Lower lobe of right lung (tissue), 2 donors: ENCODE data around the gene LCN1. TPM values are rescaled to one million over a fixed set of nuclear protein-coding genes. Genes with fewer than 3 reads are reported as not detected.
"Not testable (repeated sequence)": the region's sequence is repeated elsewhere in the genome, so short reads cannot be mapped to it uniquely, and the experiment has no call there.

ENCODE experiments used
- ATAC-seq, 2 donors: fragments of 200-7000 bp; cut with Tn5 transposase; one replicate each; pipeline ENCODE4 v1.9.1; 2020 to 2022; ENCODE audit warnings: mild to moderate bottlenecking in 2 of 2, moderate library complexity in 2 of 2
- DNase-seq: peaks from one replicate; pipeline ENCODE4 v3.0.0-alpha.2; 2020
- H3K27ac ChIP-seq: fragments of 200-600 bp; one replicate; pipeline ENCODE4 v1.8.0; 2022
- H3K27me3 ChIP-seq: fragments of 200-600 bp; one replicate; pipeline ENCODE4 v1.8.0; 2022; ENCODE audit warnings: low read depth
- H3K36me3 ChIP-seq: fragments of 200-600 bp; one replicate; pipeline ENCODE4 v1.8.0; 2022; ENCODE audit warnings: mild to moderate bottlenecking
- H3K4me1 ChIP-seq: fragments of 200-600 bp; one replicate; pipeline ENCODE4 v1.8.0; 2022
- H3K4me3 ChIP-seq: fragments of 200-600 bp; one replicate; pipeline ENCODE4 v1.8.0; 2022; ENCODE audit warnings: mild to moderate bottlenecking
- H3K9me3 ChIP-seq: fragments of 200-600 bp; one replicate; pipeline ENCODE4 v1.8.0; 2022
- intact Hi-C: fragments of 100-400 bp; cut with DNase I; formaldehyde crosslinking; loops from one replicate; pipeline ENCODE4 v1.11.0; 2022
- total RNA-seq: library from RNA; stranded (reverse); fragmentation: NEBNext Ultra II Directional; extraction: Animal tissue kit (Norgen Biotek cat#: 25700); gene quantifications from one replicate; pipeline ENCODE4 v1.2.1, GENCODE V29; 2021
- TF ChIP-seq, protein P1 (sequence below): fragments of 200-600 bp; IDR thresholded peaks from one replicate; pipeline ENCODE4 v1.8.0; 2022; ENCODE audit warnings: antibody characterized with exemption, mild to moderate bottlenecking
- donor health status: DM: no; HTN: yes; CAD: no; lungs with severe emphysema.

Gene LCN1
- total RNA-seq, 1 donor from 2014 or later: not detected

DNA sequence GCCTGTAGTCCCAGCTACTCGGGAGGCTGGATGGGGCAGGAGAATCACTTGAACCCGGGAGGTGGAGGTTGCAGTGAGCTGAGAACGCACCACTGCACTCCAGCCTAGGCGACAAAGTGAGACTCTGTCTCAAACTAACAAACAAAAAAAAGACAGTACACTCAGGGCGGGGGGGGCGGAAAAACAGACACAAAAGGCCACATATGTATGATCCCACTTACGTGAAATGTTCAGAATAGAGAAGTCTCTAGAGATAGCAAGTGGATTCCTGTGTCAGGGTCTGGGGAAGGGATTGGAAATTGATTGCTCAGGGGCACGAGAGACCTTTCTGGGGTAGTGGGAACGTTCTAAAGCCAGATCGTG is 9.0 kb upstream of the LCN1 start:
- intact Hi-C loops: no loop called here
- Histone ChIP-seq H3K36me3 (no peaks in the 10 kb centered on the region), H3K9me3 (no peaks in the 10 kb centered on the region), H3K27me3 (peaks cover under 1% of the 10 kb centered on the region), H3K4me1 (no peaks in the 10 kb centered on the region), H3K4me3 (no peak overlapping the region), H3K27ac (no peak overlapping the region)
- TF ChIP-seq, protein P1, sequence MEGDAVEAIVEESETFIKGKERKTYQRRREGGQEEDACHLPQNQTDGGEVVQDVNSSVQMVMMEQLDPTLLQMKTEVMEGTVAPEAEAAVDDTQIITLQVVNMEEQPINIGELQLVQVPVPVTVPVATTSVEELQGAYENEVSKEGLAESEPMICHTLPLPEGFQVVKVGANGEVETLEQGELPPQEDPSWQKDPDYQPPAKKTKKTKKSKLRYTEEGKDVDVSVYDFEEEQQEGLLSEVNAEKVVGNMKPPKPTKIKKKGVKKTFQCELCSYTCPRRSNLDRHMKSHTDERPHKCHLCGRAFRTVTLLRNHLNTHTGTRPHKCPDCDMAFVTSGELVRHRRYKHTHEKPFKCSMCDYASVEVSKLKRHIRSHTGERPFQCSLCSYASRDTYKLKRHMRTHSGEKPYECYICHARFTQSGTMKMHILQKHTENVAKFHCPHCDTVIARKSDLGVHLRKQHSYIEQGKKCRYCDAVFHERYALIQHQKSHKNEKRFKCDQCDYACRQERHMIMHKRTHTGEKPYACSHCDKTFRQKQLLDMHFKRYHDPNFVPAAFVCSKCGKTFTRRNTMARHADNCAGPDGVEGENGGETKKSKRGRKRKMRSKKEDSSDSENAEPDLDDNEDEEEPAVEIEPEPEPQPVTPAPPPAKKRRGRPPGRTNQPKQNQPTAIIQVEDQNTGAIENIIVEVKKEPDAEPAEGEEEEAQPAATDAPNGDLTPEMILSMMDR: no peak
- DNase-seq (no peak), ATAC-seq (no peak)

- no peaks in the 10 kb centered on the region for H3K9me3 ChIP-seq
- H3K27ac ChIP-seq: no peak overlapping the region
- TF ChIP-seq, protein P1: no peak
- peaks cover 5% of the 10 kb centered on the region for H3K27me3 ChIP-seq
- no peaks in the 10 kb centered on the region for H3K36me3 ChIP-seq
- H3K4me3 ChIP-seq: no peak overlapping the region
- no peaks in the 10 kb centered on the region for H3K4me1 ChIP-seq
- intact Hi-C loops: no loop called here
- DNase-seq (no peak), ATAC-seq (no peak)
Measured at GRCh38 chr9:135512904-135513303, 8.3 kb upstream of the LCN1 start.

GRCh38 chr9:135513351-135513846 is 7.8 kb upstream of the LCN1 start:
- no peak overlapping the region for H3K27ac ChIP-seq
- TF ChIP-seq, protein P1: no peak
- H3K4me1 ChIP-seq: no peaks in the 10 kb centered on the region
- DNase-seq: no peak
- no peak overlapping the region for H3K4me3 ChIP-seq
- H3K9me3 ChIP-seq: no peaks in the 10 kb centered on the region
- ATAC-seq: peak in 1 of 2 donors; percentile 24
- no peaks in the 10 kb centered on the region for H3K36me3 ChIP-seq
- H3K27me3 ChIP-seq: peaks cover 5% of the 10 kb centered on the region
- intact Hi-C loops: no loop called here

DNA sequence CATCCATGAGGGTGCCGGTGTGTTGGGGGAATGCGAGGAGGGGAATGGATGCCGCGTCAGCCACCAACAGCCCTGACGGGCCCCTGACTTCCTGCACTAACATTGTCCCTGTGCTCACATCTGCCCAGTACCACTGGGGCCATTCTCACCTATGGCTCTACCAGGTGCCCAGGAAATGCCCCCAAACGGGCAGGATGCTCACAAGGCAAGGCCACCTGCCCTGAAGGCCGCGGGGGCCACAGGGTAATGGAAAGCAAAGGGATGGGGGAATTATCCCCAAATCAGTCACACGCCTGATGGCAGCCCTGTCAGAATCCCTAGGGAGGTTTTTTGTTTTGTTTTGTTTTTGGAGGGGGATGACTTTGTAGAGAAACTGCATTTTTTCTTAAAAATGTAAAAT is 7.3 kb upstream of the LCN1 start:
- H3K36me3 ChIP-seq, intact Hi-C loops, H3K27me3 ChIP-seq, H3K9me3 ChIP-seq, ATAC-seq, H3K4me1 ChIP-seq, H3K4me3 ChIP-seq, H3K27ac ChIP-seq, DNase-seq: not testable (repeated sequence)

GRCh38 chr9:135514342-135515082 is 6.7 kb upstream of the LCN1 start:
- H3K4me3 ChIP-seq: no peak overlapping the region
- no peaks in the 10 kb centered on the region for H3K36me3 ChIP-seq
- intact Hi-C loops: no loop called here
- ATAC-seq (no peak), DNase-seq (no peak)
- H3K4me1 ChIP-seq: no peaks in the 10 kb centered on the region
- no peaks in the 10 kb centered on the region for H3K9me3 ChIP-seq
- H3K27ac ChIP-seq: no peak overlapping the region
- TF ChIP-seq, protein P1: no peak
- peaks cover 5% of the 10 kb centered on the region for H3K27me3 ChIP-seq

DNA sequence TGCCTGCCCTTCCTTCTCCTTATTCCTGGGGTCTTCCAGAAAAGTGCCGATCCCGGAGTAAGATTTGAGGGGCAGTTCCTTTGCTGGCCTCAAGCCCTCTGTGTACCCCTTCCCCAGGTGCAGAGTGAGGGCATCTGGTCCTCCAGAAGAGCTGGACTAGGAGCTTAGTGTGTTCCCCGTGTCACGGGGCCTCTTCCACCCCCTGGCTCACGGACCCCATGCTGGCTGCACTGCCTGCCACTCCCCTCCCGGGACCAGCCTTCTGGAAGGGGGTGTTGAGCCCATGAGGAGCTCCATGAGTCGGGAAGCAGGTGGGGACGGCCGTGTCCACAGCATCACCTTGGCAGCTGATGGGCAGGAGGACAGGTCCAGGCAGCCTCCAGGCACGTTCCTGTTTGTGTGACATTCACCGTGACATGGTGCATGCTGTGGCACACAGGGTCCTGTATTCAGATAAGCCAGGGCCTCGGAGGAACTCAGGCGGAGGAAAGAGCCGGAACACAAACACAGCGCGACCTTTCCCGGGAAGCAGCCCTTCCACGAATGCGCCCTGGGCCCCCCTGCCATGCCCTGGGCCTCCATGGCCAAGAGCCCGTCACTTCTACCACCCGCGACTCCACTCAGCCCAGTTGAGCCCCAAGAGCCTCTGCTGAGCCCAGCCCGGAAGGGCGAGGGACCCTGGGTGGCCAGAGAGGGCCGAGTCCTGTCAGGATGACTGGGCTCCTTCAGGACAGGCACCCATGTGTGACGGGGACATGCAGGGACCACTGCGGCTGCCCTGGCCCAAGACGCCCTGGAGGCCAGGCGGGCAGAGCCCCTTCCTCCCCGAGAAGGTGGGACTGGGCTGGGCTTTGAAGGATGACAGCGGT is 5.9 kb upstream of the LCN1 start:
- Histone ChIP-seq H3K27me3 (peaks cover 5% of the 10 kb centered on the region), H3K27ac (no peak overlapping the region), H3K4me1 (no peaks in the 10 kb centered on the region), H3K36me3 (no peaks in the 10 kb centered on the region), H3K4me3 (no peak overlapping the region), H3K9me3 (no peaks in the 10 kb centered on the region)
- DNase-seq (no peak), ATAC-seq (peak in 1 of 2 donors; percentile 34)
- intact Hi-C loops: no loop called here
- TF ChIP-seq, protein P1: no peak
